HG03045 (cell line): ENCODE data around the gene IFNW1.
A peak's percentile ranks its signal among the peaks of the same experiment; 100 is the strongest.
"Not testable (repeated sequence)": the region's sequence is repeated elsewhere in the genome, so short reads cannot be mapped to it uniquely, and the experiment has no call there.

ENCODE experiments used
- ATAC-seq: cut with Tn5 transposase; IDR thresholded peaks from one replicate; pipeline ENCODE4 v1.9.1; 2021; ENCODE audit warnings: mild to moderate bottlenecking, moderate library complexity; ENCODE audit not compliant: unreplicated experiment

The IFNW1 gene

GRCh38 chr9:21141427-21141882 lies at the start of gene IFNW1:
TSS of gene IFNW1 (minus strand) at chr9:21141832. CDS start at chr9:21141570, 262 bp downstream.
- peak; percentile 65 for ATAC-seq

GRCh38 chr9:21187487-21187886 lies 45.9 kb upstream of the IFNW1 start, which contains the start of gene IFNA4:
TSS of gene IFNA4 (minus strand) at chr9:21187587. CDS start at chr9:21187531, 56 bp downstream.
- not testable (repeated sequence) for ATAC-seq

GRCh38 chr9:21182810-21183736 lies 41.4 kb upstream of the IFNW1 start:
- peak; percentile 88 for ATAC-seq

- no peak for ATAC-seq
These were observed 33.0 kb upstream of the IFNW1 start for GRCh38 chr9:21174671-21175070.

- no peak for ATAC-seq
These were observed 30.5 kb upstream of the IFNW1 start for GRCh38 chr9:21172156-21172555.

- no peak for ATAC-seq
These were observed 29.7 kb upstream of the IFNW1 start for GRCh38 chr9:21171351-21171750.

- ATAC-seq = not testable (repeated sequence)
These were observed 24.9 kb upstream of the IFNW1 start, which contains the start of gene IFNA21 for GRCh38 chr9:21166560-21166959. TSS of gene IFNA21 (minus strand) at chr9:21166660. CDS start at chr9:21166612, 48 bp downstream.

- no peak for ATAC-seq
These were observed 23.9 kb upstream of the IFNW1 start for GRCh38 chr9:21165516-21165915.

GRCh38 chr9:21160178-21160577 lies 18.5 kb upstream of the IFNW1 start:
- ATAC-seq = peak; percentile 57

- ATAC-seq = no peak
These were observed 13.9 kb upstream of the IFNW1 start for GRCh38 chr9:21155501-21155900.

- ATAC-seq = peak; percentile 78
These were observed 12.5 kb upstream of the IFNW1 start for GRCh38 chr9:21154018-21154608.

- ATAC-seq = peak; percentile 35
These were observed 11.8 kb upstream of the IFNW1 start for GRCh38 chr9:21153336-21154017.

- no peak for ATAC-seq
These were observed 3.0 kb upstream of the IFNW1 start for GRCh38 chr9:21144603-21145002.

- ATAC-seq = no peak
These were observed 4.6 kb downstream of the IFNW1 start for GRCh38 chr9:21137020-21137419.

GRCh38 chr9:21135736-21136135 lies 5.9 kb downstream of the IFNW1 start:
- no peak for ATAC-seq

GRCh38 chr9:21128186-21128585 lies 13.4 kb downstream of the IFNW1 start:
- ATAC-seq = not testable (repeated sequence)

GRCh38 chr9:21121595-21122251 lies 19.9 kb downstream of the IFNW1 start:
- peak; percentile 55 for ATAC-seq

GRCh38 chr9:21121079-21121478 lies 20.6 kb downstream of the IFNW1 start:
- no peak for ATAC-seq

- ATAC-seq = no peak
These were observed 22.4 kb downstream of the IFNW1 start for GRCh38 chr9:21119093-21119770.

- ATAC-seq = no peak
These were observed 27.3 kb downstream of the IFNW1 start for GRCh38 chr9:21114311-21114710.
